ENCODE results near the gene METRNL. TPM values are rescaled to one million over a fixed set of nuclear protein-coding genes. Genes with fewer than 3 reads are reported as not detected.
"Not testable (repeated sequence)": the region's sequence is repeated elsewhere in the genome, so short reads cannot be mapped to it uniquely, and the experiment has no call there.

Gene METRNL
- total RNA-seq, 2 experiments from 2014 or later = 23.3 to 24.1 TPM

DNA sequence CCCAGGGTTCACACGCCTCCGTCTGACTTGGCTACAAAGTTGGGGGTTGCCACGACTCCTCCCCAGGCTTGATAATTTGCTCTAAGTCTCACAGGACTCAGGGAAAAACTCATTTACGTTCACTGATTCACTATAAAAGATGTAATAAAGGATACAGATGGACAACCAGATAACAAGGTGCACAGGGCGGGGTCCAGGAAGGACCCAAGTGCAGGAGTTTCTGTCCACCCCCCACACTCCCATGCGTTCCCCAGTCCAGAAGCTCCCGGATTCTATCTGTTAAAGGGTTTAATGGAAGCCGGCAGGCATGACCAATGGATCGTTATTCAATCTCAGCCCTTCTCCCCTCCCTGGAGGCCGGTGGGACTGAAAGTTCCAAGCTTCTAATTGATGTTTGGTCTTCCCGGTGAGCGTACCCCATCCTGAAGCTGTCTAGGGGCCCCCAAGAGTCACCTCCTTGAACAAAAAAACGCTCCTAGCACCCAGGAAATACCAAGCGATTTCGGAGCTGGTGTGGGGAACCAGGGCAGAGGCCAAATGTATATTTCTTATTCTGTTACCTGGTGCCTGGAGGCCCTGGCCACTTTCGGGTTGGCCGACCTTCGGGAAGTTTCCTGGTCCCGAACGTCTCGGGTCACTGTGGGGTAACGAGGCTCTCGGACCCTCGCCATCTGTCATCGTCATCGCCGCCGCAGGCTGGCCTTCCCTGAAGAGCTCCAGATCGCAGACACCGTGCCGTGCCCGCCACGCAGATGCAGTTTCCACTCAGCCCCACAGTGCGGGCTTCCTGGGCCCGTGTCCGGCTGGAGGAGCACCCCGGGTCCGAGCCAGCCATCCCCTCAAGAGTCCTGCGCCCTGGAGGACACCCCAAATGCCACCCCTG lies 13.5 kb upstream of the METRNL start:
- Mint-ChIP-seq H3K36me3 (ENCODE audit: low read depth) (no peaks in the 10 kb centered on the region), H3K4me3 (no peak overlapping the region), H3K9me3 (no peaks in the 10 kb centered on the region), H3K27ac (no peak overlapping the region), H3K27me3 (peaks cover 2% of the 10 kb centered on the region), H3K4me1 (ENCODE audit: low read depth) (peaks cover 16% of the 10 kb centered on the region)
- intact Hi-C loops (cut with micrococcal nuclease) = no loop called here
- ATAC-seq (no peak), DNase-seq (peak; percentile 1)
- POLR2A ChIA-PET = no interaction called here
- CTCF ChIA-PET = no interaction called here
- TF ChIP-seq CTCF (IDR thresholded peaks at IDR 0.05) = no peak

GRCh38 chr17:83066543-83066890 lies 12.9 kb upstream of the METRNL start:
- POLR2A ChIA-PET; H3K27ac Mint-ChIP-seq; H3K9me3 Mint-ChIP-seq; H3K27me3 Mint-ChIP-seq; DNase-seq; intact Hi-C loops (cut with micrococcal nuclease); H3K36me3 Mint-ChIP-seq (ENCODE audit: low read depth); CTCF ChIA-PET; ATAC-seq; H3K4me3 Mint-ChIP-seq: not testable (repeated sequence)
- H3K4me1 Mint-ChIP-seq (ENCODE audit: low read depth) = peaks cover 21% of the 10 kb centered on the region

DNA sequence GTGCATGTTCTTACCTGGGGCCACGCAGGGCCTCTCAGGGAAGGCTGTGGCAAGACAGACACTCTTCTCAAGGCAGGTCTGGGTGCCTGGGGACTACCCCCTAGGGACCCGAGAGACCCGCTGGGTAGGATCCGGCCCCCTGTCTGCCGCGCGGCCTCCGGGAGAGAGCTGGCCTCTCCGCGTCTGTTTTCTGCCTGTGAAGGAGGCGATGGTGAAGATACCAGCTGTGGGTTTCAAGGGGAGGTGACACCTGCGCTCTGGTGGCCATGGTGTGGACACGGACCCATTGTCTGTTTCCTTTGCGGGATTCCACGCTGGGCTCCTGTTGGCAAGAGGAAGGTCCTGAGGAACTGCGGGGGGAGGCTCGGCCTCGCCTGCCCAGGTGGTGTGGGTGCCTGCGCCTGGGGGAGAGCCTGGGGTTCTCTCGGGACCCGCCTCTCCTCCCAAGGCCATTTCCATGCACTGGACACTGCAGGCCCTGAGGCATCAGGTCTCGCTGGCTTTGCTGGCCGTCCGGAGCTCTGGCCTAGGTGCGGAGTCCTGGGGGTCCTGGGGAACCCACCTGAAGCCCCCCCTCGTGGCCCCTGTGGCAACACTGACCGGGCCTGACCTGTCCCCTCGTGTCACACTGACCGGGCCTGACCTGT lies 12.2 kb upstream of the METRNL start:
- ChIA-PET CTCF (no interaction called here), POLR2A (no interaction called here)
- no peak for TF ChIP-seq CTCF (IDR thresholded peaks at IDR 0.05)
- intact Hi-C loops (cut with micrococcal nuclease) = no loop called here
- no peak overlapping the region for H3K27ac Mint-ChIP-seq
- no peaks in the 10 kb centered on the region for H3K36me3 Mint-ChIP-seq (ENCODE audit: low read depth)
- no peak overlapping the region for H3K4me3 Mint-ChIP-seq
- DNase-seq = peak; percentile 0
- peaks cover 2% of the 10 kb centered on the region for H3K27me3 Mint-ChIP-seq
- H3K4me1 Mint-ChIP-seq (ENCODE audit: low read depth) = peaks cover 27% of the 10 kb centered on the region
- ATAC-seq = no peak
- H3K9me3 Mint-ChIP-seq = no peaks in the 10 kb centered on the region

GRCh38 chr17:83067718-83068261 lies 11.6 kb upstream of the METRNL start:
- no peaks in the 10 kb centered on the region for H3K9me3 Mint-ChIP-seq
- ChIA-PET POLR2A (no interaction called here), CTCF (no interaction called here)
- H3K27ac Mint-ChIP-seq = no peak overlapping the region
- peaks cover 28% of the 10 kb centered on the region for H3K4me1 Mint-ChIP-seq (ENCODE audit: low read depth)
- TF ChIP-seq CTCF (IDR thresholded peaks at IDR 0.05) = no peak
- H3K36me3 Mint-ChIP-seq (ENCODE audit: low read depth) = no peaks in the 10 kb centered on the region
- peaks cover 2% of the 10 kb centered on the region for H3K27me3 Mint-ChIP-seq
- intact Hi-C loops (cut with micrococcal nuclease) = no loop called here
- DNase-seq (peak; percentile 1), ATAC-seq (no peak)
- H3K4me3 Mint-ChIP-seq = no peak overlapping the region

DNA sequence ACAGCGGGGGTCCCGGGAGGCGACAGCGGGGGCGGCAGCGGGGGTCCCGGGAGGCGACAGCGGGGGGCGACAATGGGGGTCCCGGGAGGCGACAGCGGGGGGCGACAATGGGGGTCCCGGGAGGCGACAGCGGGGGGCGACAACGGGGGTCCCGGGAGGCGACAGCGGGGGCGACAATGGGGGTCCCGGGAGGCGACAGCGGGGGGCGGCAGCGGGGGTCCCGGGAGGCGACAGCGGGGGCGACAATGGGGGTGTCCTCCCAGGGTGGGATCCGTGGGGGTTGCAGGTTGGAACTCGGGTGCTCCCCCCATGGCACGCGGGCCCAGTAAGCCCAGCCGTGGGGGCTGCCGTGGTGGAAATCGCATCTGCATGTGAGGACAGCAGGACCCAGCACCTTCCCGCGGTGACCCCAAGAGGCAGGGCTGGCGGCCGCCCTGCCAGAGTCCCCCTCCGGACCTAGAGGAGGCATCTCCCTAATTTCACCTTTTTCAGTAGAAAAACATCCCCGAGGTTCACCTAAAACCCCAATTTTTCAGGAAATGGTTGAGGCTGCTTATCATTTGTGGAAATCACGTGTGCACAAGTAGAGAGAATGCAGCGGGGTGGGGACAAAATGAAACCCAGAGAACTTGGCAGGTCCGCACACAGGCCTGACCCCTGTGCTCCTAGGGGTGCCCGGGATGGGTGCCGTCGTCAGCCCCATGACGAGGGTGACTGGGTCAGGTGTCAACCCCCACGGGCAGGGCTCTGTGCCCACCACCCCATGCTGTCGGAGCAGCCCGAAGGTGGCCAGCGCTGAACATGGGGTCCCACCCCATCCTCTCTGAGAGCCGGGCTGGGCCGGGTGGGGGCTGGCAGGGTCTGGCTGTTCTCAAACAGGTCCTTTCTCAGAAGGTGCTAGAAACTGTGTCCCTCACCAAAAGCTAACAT lies 10.5 kb upstream of the METRNL start:
- Mint-ChIP-seq H3K27me3 (peaks cover 2% of the 10 kb centered on the region), H3K27ac (peak overlapping the region; percentile 20), H3K4me3 (no peak overlapping the region), H3K4me1 (ENCODE audit: low read depth) (peaks cover 28% of the 10 kb centered on the region), H3K9me3 (no peaks in the 10 kb centered on the region), H3K36me3 (ENCODE audit: low read depth) (no peaks in the 10 kb centered on the region)
- intact Hi-C loops (cut with micrococcal nuclease) = no loop called here
- POLR2A ChIA-PET = no interaction called here
- CTCF ChIA-PET = no interaction called here
- no peak for TF ChIP-seq CTCF (IDR thresholded peaks at IDR 0.05)
- no peak for DNase-seq
- no peak for ATAC-seq

All from activated CD8-positive, alpha-beta T cell treated with anti-CD3 and anti-CD28 coated beads for 36 hours (primary cell).